GM21786 (cell line): ENCODE results near the gene GOLGA5.

Experiments used
- ATAC-seq: cut with Tn5 transposase; IDR thresholded peaks from one replicate; pipeline ENCODE4 v1.9.1; 2021; ENCODE audit not compliant: unreplicated experiment

The GOLGA5 gene

GRCh38 chr14:92874962-92875661, 81.0 kb downstream of the GOLGA5 start:
- ATAC-seq: no peak

- no peak for ATAC-seq
These were observed 83.8 kb downstream of the GOLGA5 start for GRCh38 chr14:92877757-92878431.

GRCh38 chr14:92880351-92880750, 86.2 kb downstream of the GOLGA5 start:
- no peak for ATAC-seq

GRCh38 chr14:92880851-92881250, 86.7 kb downstream of the GOLGA5 start:
- no peak for ATAC-seq

GRCh38 chr14:92883066-92883465, 89.0 kb downstream of the GOLGA5 start:
- ATAC-seq: no peak

DNA sequence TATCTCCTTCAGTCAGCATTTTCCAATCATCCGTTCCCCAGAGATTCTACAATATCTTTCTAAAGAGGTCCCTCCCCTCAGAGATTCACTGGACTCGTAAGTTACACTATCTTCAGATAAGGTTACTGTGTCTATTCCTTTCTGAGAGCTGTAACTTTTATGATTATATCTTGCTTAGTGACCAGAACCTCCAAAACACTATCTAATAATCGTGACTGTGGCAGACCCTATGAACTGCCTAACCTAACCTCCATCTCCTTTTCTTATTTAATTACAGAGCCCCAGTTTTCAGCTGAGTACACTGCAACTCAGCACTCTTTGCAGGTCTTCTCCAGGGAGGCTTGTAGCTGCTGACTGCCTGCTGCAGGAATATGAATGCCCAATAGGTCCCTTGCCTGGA, 90.3 kb downstream of the GOLGA5 start:
- no peak for ATAC-seq

DNA sequence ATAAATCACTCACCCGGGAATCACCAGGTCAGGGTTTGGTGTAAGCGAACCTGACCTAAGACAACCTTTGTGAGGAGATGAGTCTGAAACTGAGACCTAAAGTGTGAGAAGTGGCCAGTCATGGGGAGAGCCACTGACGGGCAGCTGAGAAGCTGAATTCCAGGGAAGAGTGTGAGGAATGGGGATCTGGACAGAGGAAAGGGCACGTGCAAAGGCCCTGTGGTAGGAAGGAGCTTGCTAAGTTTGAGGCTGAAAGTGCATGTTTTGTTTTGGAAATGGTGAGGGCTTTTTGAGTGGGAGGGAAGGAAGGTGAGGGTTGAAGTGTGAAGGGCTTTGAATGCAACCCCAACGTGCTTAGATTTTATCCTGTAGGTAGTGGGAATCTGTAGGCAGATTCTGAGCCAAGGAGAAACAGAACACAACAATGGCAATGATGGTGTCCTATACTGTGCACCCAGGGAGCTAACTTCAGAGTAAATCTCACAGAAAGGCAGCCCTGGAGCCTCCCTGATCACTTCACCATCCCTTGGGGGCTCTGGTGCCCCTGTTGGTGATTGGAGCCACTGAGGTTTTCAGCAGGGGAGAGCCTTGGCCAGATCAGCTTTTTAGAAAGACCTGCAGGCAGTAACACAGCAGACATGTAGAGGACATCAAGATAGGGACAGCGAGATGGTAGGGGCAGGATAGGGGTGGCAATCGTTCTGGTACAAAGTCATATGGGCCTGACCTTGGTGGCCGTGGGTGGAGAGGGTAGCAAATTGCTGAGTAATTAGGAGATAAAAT, 91.4 kb downstream of the GOLGA5 start:
- ATAC-seq: no peak

DNA sequence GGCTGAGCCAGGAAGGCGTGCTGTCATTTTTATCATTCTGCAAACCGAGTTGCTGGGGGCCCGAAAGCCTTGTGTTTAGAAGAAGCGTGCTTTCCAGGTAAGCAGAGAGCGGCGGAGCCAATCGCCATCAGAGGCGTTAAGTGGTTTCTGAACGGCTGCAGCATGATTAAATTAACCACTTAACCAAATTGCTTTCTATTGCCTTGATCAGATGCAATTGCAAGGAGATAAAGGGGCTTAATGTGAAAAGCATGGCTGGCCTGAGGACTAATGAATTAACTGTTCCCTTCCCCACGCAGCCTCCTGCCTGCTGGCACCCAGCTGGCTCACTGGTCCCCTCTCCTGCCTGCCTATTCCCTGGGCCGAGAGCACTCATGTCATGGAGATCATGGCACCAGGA, 92.2 kb downstream of the GOLGA5 start:
- no peak for ATAC-seq

DNA sequence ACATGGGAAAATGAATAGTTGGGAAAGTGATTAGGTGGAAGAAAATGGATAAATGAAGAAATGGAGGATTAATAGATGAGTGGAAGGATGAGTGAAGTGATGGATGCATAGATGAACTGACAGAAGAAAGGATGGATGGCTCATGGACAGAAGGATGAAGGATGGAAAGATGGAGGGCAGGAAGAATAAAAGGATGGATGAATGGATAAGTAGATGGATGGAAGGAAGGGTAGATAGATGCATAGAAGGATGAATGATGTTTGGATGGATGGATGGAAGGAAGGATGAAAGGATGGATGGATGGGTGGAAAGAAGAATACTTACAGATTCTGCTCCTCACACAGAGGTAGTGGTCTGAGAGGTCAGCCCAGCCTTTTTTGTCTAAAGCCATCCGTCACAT, 93.1 kb downstream of the GOLGA5 start:
- ATAC-seq: no peak

DNA sequence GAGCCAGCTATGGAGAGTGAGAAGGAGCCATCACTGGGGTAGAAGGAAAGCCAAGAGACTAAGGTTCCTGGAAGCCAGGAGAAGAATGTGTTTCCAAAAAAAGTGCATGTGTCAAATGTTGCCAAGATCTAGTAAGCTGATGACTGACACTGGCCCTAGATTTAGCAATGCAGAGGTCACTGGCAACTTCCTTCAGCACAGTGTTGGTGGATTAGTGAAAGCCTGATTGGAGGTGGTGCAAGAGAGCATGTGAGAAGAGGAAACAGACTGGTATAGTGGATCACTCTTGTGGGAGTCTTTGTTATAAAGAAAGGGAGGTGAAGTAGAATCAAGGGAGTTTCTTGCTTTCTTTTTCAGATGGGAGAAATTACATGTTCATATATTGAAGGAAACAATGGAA, 94.8 kb downstream of the GOLGA5 start:
- no peak for ATAC-seq
